Left ventricle myocardium inferior (tissue), 1 donor: ENCODE measurements around the gene ZNF575. TPM values are rescaled to one million over a fixed set of nuclear protein-coding genes. Genes with fewer than 3 reads are reported as not detected.
A peak's percentile ranks its signal among the peaks of the same experiment; 100 is the strongest.
"Not testable (repeated sequence)": the region's sequence is repeated elsewhere in the genome, so short reads cannot be mapped to it uniquely, and the experiment has no call there.

Source experiments
- DNase-seq: peaks from one replicate; pipeline ENCODE4 v3.0.0-alpha.2; 2020
- H3K27ac ChIP-seq: fragments of 200-600 bp; replicated peaks from 2 replicates; pipeline ENCODE4 v1.8.0; 2021
- H3K27me3 ChIP-seq: fragments of 200-600 bp; 2 replicates; pipeline ENCODE4 v1.8.0; 2021; ENCODE audit warnings: low read depth
- H3K36me3 ChIP-seq: fragments of 200-600 bp; 2 replicates; pipeline ENCODE4 v1.8.0; 2021
- H3K4me1 ChIP-seq: fragments of 200-600 bp; 2 replicates; pipeline ENCODE4 v1.8.0; 2021
- H3K4me3 ChIP-seq: fragments of 200-600 bp; 2 replicates; pipeline ENCODE4 v1.8.0; 2021; ENCODE audit warnings: mild to moderate bottlenecking, moderate library complexity
- H3K9me3 ChIP-seq: fragments of 200-600 bp; replicated peaks from 2 replicates; pipeline ENCODE4 v1.8.0; 2021
- intact Hi-C: fragments of 100-400 bp; cut with micrococcal nuclease; formaldehyde crosslinking; loops from one replicate; pipeline ENCODE4 v1.11.0; 2022
- total RNA-seq: library from RNA; stranded (reverse); fragmentation: NEBNext Ultra II Directional; extraction: Animal tissue kit (Norgen Biotek cat#: 25700); gene quantifications from one replicate; pipeline ENCODE4 v1.2.1, GENCODE V29; 2021
- TF ChIP-seq, protein P1 (sequence below): fragments of 200-600 bp; IDR thresholded peaks from 2 replicates; pipeline ENCODE4 v1.8.0; 2021; ENCODE audit warnings: antibody characterized with exemption, mild to moderate bottlenecking, borderline replicate concordance
- donor health status: DM: no; HTN: yes; CAD: no; lungs with severe emphysema.

Gene ZNF575
- total RNA-seq, 1 donor from 2014 or later = 1.1 TPM

DNA sequence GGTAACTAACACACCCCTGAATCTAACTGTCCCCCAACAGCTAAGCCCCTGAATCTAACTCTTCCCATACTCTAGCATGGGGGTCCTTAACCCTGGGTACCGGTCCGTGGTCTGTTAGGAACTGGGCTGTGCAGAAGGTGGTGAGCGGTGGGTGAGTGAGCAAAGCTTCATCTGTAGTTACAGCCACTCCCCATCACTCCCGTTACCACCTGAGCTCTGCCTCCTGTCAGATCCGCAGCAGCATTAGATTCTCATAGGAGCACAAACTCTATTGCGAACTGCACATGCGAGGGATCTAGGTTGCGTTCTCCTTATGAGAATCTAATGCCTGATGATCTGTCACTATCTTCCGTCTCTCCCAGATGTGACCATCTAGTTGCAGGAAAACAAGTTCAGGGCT lies 22.3 kb upstream of the ZNF575 start:
- H3K4me3 ChIP-seq = no peak overlapping the region
- H3K36me3 ChIP-seq = peaks cover 32% of the 10 kb centered on the region
- no peak for DNase-seq
- intact Hi-C loops = no loop called here
- TF ChIP-seq, protein P1, sequence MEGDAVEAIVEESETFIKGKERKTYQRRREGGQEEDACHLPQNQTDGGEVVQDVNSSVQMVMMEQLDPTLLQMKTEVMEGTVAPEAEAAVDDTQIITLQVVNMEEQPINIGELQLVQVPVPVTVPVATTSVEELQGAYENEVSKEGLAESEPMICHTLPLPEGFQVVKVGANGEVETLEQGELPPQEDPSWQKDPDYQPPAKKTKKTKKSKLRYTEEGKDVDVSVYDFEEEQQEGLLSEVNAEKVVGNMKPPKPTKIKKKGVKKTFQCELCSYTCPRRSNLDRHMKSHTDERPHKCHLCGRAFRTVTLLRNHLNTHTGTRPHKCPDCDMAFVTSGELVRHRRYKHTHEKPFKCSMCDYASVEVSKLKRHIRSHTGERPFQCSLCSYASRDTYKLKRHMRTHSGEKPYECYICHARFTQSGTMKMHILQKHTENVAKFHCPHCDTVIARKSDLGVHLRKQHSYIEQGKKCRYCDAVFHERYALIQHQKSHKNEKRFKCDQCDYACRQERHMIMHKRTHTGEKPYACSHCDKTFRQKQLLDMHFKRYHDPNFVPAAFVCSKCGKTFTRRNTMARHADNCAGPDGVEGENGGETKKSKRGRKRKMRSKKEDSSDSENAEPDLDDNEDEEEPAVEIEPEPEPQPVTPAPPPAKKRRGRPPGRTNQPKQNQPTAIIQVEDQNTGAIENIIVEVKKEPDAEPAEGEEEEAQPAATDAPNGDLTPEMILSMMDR = no peak
- H3K9me3 ChIP-seq = no peaks in the 10 kb centered on the region
- H3K27me3 ChIP-seq = no peaks in the 10 kb centered on the region
- H3K4me1 ChIP-seq = no peaks in the 10 kb centered on the region
- no peak overlapping the region for H3K27ac ChIP-seq

DNA sequence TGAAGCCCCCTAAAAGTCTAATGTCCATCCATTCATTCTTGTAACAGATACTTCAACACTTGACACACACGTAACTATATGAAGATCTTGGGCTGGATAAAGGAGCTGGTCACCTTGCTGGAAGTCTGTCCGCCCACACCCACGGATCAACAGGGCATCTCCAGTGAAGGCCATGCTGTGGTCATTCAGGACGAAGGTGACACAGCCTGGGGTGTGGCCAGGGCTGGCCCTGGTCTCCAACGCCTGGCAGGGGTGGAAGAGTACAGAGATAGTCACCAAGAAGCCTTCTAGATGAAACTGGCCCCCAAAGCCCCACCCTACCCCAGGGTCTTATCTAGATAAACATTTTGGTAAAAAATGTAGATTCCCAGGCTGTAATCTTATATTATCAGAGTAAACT lies 21.7 kb upstream of the ZNF575 start:
- H3K36me3 ChIP-seq = peaks cover 32% of the 10 kb centered on the region
- H3K27ac ChIP-seq = no peak overlapping the region
- intact Hi-C loops = no loop called here
- H3K4me1 ChIP-seq = no peaks in the 10 kb centered on the region
- H3K27me3 ChIP-seq = no peaks in the 10 kb centered on the region
- H3K4me3 ChIP-seq = no peak overlapping the region
- TF ChIP-seq, protein P1 = no peak
- no peaks in the 10 kb centered on the region for H3K9me3 ChIP-seq
- DNase-seq = no peak

DNA sequence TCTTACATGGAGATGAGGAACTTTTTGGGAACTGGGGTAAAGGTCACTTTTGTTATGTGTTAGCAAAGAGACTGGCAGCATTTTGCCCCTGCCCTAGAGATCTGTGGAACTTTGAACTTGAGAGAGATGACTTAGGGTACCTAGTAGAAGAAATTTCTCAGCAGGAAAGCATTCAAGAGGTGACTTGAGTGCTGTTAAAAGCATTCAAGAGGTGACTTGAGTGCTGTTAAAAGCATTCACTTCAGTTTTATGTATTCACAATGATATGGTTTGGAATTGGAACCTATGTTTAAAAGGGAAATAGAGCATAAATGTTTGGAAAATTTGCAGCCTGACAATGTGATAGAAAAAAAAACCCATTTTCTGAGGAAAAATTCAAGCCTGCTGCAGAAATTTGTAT lies 20.6 kb upstream of the ZNF575 start:
- H3K9me3 ChIP-seq, H3K27ac ChIP-seq, H3K4me1 ChIP-seq, H3K27me3 ChIP-seq, intact Hi-C loops, DNase-seq, H3K4me3 ChIP-seq: not testable (repeated sequence)
- H3K36me3 ChIP-seq = peaks cover 32% of the 10 kb centered on the region

GRCh38 chr19:43518051-43518450 lies 14.9 kb upstream of the ZNF575 start:
- no peaks in the 10 kb centered on the region for H3K36me3 ChIP-seq
- DNase-seq = no peak
- no peak overlapping the region for H3K4me3 ChIP-seq
- TF ChIP-seq, protein P1 = no peak
- intact Hi-C loops = loop anchor here (2.0 kb wide), 1 partner anchor 71 kb away; no protein-coding TSS in a partner anchor
- H3K27me3 ChIP-seq = no peaks in the 10 kb centered on the region
- H3K9me3 ChIP-seq = no peaks in the 10 kb centered on the region
- H3K27ac ChIP-seq = no peak overlapping the region
- no peaks in the 10 kb centered on the region for H3K4me1 ChIP-seq

DNA sequence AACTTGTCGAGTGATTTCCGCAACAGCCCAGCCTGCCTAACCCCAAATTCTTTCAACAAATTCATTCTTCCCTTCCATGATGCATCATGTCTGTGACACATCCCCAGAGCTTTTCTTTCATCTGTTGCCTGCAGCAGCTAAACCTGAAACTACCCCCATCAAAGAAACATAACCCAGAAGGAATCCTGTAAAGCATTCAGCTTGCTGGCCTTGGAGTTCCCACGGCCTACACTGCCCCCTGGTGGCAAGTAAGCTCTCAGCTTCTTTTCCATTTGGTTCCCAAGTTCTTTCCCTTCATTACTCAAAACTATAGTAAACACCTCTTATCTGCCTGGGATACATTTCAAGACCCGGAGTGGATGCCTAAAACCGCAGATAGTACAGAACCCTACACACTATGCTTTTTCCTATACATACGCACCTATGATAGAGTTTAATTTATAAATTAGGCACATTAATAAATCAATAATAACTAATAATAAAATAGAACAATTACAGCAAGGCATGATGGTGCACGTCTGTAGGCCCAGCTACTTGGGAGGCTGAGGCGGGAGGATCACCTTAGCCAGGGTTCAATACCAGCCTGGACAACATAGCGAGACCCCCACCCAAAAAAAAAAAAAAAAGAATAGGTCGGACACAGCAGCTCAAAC lies 13.4 kb upstream of the ZNF575 start:
- no peaks in the 10 kb centered on the region for H3K9me3 ChIP-seq
- peak; percentile 70 for DNase-seq
- H3K27ac ChIP-seq = no peak overlapping the region
- TF ChIP-seq, protein P1 = peak; percentile 91
- H3K4me3 ChIP-seq = no peak overlapping the region
- H3K27me3 ChIP-seq = no peaks in the 10 kb centered on the region
- H3K36me3 ChIP-seq = no peaks in the 10 kb centered on the region
- peaks cover 3% of the 10 kb centered on the region for H3K4me1 ChIP-seq
- intact Hi-C loops = loop anchor here (2.0 kb wide), 1 partner anchor 73 kb away; no protein-coding TSS in a partner anchor

GRCh38 chr19:43522929-43523328 lies 10.1 kb upstream of the ZNF575 start:
- TF ChIP-seq, protein P1 = no peak
- peaks cover 37% of the 10 kb centered on the region for H3K4me1 ChIP-seq
- H3K27ac ChIP-seq = no peak overlapping the region
- no peak overlapping the region for H3K4me3 ChIP-seq
- intact Hi-C loops = no loop called here
- no peaks in the 10 kb centered on the region for H3K9me3 ChIP-seq
- no peaks in the 10 kb centered on the region for H3K27me3 ChIP-seq
- DNase-seq = no peak
- no peaks in the 10 kb centered on the region for H3K36me3 ChIP-seq

DNA sequence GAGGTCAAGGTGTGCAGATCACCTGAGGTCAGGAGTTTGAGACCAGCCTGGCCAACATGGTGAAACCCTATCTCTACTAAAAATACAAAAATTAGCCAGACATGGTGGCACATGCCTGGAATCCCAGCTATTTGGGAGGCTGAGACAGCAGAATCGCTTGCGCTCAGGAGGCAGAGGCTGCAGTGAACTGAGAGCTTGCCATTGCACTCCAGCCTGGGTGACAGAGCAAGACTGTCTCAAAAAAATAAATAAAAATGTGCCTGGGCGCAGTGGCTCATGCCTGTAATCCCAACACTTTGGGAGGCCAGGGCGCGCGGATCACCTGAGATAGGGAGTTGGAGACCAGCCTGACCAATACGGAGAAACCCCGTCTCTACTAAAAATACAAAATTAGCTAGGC lies 9.3 kb upstream of the ZNF575 start:
- H3K27me3 ChIP-seq, H3K27ac ChIP-seq, intact Hi-C loops, H3K36me3 ChIP-seq, H3K4me3 ChIP-seq, DNase-seq, H3K9me3 ChIP-seq: not testable (repeated sequence)
- peaks cover 41% of the 10 kb centered on the region for H3K4me1 ChIP-seq
